Measurements from ENCODE around the gene KCNJ9. TPM values are rescaled to one million over a fixed set of nuclear protein-coding genes. Genes with fewer than 3 reads are reported as not detected.

Gene KCNJ9
- total and polyA plus RNA-seq, 2 of the 13 experiments (the other 11 are each of a cell fraction or from before 2014, with no cell fraction given), result not detected

DNA sequence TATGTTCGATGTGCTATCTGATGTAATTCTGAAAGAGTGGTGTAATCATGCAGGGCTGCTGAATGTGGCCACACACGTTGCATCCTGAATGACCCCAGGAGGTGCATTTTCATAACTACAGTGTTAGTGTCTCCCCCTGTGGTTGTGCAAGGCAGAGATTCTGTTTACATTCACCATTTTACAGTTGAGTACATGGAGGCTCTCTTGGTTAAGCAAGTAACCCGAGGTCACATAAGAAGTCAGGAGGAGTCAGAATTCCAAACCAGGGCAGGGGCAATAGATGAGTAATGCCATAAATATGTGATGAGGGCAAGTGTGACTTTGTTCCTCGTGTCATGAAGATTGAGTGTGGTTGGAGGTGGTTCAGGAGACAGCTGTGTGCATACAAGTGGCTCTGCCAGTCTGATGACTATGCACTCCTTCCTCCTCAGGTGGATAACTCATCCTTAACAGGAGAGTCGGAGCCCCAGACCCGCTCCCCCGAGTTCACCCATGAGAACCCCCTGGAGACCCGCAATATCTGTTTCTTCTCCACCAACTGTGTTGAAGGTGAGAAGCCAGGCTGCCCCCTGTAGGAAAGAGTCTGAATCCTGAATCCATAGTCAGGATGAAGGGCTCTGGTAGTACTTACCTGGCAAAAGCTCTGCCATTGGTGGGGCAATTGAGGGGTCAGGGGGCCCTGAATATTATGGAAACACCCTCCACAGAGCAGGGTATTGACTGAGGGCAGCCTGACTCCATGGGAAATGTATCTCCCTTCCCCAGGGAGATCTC is 43.6 kb downstream of the KCNJ9 start (continued):
- TF ChIP-seq ZNF276 (CRISPR knock-in tag; IDR thresholded peaks at IDR 0.05; ENCODE audit: low read depth) (no peak), CBX5 (CRISPR knock-in tag; IDR thresholded peaks at IDR 0.05; ENCODE audit: borderline replicate concordance) (no peak), MTF2 (CRISPR knock-in tag; IDR thresholded peaks at IDR 0.05; ENCODE audit: borderline replicate concordance) (no peak), ZNF260 (CRISPR knock-in tag; IDR thresholded peaks at IDR 0.05; ENCODE audit: borderline replicate concordance, low read depth) (no peak), AHR (CRISPR knock-in tag; IDR thresholded peaks at IDR 0.05) (no peak), LRRFIP1 (CRISPR knock-in tag; conservative IDR thresholded peaks at IDR 0.05) (no peak), ZNF777 (CRISPR knock-in tag; IDR thresholded peaks at IDR 0.05) (no peak), ZNF383 (CRISPR knock-in tag; IDR thresholded peaks at IDR 0.05; ENCODE audit: borderline replicate concordance) (no peak), TBX2 (CRISPR knock-in tag; IDR thresholded peaks at IDR 0.05; ENCODE audit: borderline replicate concordance) (no peak), TFE3 (CRISPR knock-in tag; IDR thresholded peaks at IDR 0.05) (0 out of 2 replicates have a peak, but pooled peaks have one; percentile 32), ZNF567 (CRISPR knock-in tag; IDR thresholded peaks at IDR 0.05; ENCODE audit: borderline replicate concordance) (no peak), MED8 (CRISPR knock-in tag; IDR thresholded peaks at IDR 0.05; ENCODE audit: insufficient replicate concordance) (no peak), ZFP82 (CRISPR knock-in tag; IDR thresholded peaks at IDR 0.05; ENCODE audit: borderline replicate concordance) (no peak)
- TF ChIP-seq, protein P1, sequence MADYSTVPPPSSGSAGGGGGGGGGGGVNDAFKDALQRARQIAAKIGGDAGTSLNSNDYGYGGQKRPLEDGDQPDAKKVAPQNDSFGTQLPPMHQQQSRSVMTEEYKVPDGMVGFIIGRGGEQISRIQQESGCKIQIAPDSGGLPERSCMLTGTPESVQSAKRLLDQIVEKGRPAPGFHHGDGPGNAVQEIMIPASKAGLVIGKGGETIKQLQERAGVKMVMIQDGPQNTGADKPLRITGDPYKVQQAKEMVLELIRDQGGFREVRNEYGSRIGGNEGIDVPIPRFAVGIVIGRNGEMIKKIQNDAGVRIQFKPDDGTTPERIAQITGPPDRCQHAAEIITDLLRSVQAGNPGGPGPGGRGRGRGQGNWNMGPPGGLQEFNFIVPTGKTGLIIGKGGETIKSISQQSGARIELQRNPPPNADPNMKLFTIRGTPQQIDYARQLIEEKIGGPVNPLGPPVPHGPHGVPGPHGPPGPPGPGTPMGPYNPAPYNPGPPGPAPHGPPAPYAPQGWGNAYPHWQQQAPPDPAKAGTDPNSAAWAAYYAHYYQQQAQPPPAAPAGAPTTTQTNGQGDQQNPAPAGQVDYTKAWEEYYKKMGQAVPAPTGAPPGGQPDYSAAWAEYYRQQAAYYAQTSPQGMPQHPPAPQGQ (CRISPR knock-in tag; IDR thresholded peaks at IDR 0.05; ENCODE audit: borderline replicate concordance), result no peak
- TF ChIP-seq, protein P2, sequence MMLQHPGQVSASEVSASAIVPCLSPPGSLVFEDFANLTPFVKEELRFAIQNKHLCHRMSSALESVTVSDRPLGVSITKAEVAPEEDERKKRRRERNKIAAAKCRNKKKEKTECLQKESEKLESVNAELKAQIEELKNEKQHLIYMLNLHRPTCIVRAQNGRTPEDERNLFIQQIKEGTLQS (CRISPR knock-in tag; IDR thresholded peaks at IDR 0.05), result 0 out of 2 replicates have a peak, but pooled peaks have one; percentile 25
- TF ChIP-seq, protein P3, sequence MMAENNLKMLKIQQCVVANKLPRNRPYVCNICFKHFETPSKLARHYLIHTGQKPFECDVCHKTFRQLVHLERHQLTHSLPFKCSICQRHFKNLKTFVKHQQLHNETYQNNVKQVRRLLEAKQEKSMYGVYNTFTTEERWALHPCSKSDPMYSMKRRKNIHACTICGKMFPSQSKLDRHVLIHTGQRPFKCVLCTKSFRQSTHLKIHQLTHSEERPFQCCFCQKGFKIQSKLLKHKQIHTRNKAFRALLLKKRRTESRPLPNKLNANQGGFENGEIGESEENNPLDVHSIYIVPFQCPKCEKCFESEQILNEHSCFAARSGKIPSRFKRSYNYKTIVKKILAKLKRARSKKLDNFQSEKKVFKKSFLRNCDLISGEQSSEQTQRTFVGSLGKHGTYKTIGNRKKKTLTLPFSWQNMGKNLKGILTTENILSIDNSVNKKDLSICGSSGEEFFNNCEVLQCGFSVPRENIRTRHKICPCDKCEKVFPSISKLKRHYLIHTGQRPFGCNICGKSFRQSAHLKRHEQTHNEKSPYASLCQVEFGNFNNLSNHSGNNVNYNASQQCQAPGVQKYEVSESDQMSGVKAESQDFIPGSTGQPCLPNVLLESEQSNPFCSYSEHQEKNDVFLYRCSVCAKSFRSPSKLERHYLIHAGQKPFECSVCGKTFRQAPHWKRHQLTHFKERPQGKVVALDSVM (CRISPR knock-in tag; IDR thresholded peaks at IDR 0.05), result no peak
